ENCODE measurements around the gene SF3A2.

GRCh38 chr19:2278459-2279158 lies 42.0 kb downstream of the SF3A2 start:
- TF ChIP-seq CTCF (IDR thresholded peaks at IDR 0.05; ENCODE audit: extremely low read depth in 1 of 2, insufficient read depth in 1 of 2, low read depth in 1 of 2, low read length in 2 of 2) (no peak), POLR2A (IDR thresholded peaks at IDR 0.05; ENCODE audit: low read depth, low read length) (no peak)

All from endothelial cell of umbilical vein (primary cell).